KOPT-K1 (cell line): ENCODE results near the gene PTPN20.
"Not testable (repeated sequence)": the region's sequence is repeated elsewhere in the genome, so short reads cannot be mapped to it uniquely, and the experiment has no call there.

ENCODE experiments used
- H3K27ac ChIP-seq: fragments of 200-600 bp; sonication (generic); 2 replicates; pipeline ENCODE4 v1.5.1; 2016; ENCODE audit warnings: antibody characterized with exemption, mild to moderate bottlenecking, low read depth, low read length; ENCODE audit not compliant: poor library complexity, severe bottlenecking
- H3K36me3 ChIP-seq: fragments of 200-600 bp; sonication (generic); 2 replicates; pipeline ENCODE4 v1.5.1; 2017; ENCODE audit warnings: antibody characterized with exemption, mild to moderate bottlenecking, low read length, moderate library complexity; ENCODE audit not compliant: insufficient read depth
- H3K9me3 ChIP-seq: fragments of 200-600 bp; sonication (generic); 2 replicates; pipeline ENCODE4 v1.5.1; 2017; ENCODE audit warnings: antibody characterized with exemption, low read length, mild to moderate bottlenecking; ENCODE audit not compliant: insufficient read depth, poor library complexity, severe bottlenecking

The PTPN20 gene

GRCh38 chr10:46911144-46911876 lies at the start of gene PTPN20:
PTPN20 (plus strand) TSS chr10:46911428; CDS start chr10:46932500, 21,072 bp downstream.
- not testable (repeated sequence) for H3K9me3 ChIP-seq, H3K36me3 ChIP-seq, H3K27ac ChIP-seq

DNA sequence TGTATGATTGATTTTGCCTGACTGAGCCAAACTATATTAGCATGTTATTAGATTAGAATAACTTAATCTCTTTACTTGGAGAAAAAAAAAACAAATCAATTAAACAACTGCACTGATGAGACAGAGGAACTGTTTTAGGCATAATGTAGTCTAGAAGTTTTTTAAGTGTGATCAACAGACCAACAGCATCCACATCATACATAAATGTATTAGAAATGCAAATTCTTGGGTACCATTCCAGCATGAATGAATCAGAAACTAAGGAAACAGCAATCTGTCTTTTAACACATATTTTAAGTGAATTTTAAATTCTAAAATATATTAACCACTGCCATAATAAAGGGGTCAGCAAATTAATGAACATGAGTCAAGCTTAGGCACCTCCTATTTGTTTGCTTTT lies 41.5 kb upstream of the PTPN20 start:
- not testable (repeated sequence) for H3K9me3 ChIP-seq, H3K36me3 ChIP-seq, H3K27ac ChIP-seq

DNA sequence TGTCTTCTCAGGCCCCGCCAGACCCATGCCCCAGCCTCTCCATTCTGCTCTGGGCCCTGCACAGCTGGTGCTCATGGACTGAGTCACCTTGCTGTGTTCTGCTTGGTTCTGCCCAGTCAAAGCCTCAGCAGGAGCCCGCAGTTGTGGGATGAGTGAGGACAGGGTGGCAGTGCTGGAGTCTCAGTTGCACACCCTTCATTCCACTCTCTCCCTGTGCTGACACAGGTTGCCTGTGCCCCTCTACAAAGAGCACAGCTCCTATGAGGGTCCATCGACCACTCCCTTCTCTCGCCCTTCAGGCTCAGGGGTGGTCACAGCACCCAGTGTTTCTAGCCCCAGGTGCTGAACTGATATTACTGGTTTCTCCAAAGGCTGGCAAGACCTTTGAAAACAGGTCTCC lies 39.6 kb upstream of the PTPN20 start:
- H3K27ac ChIP-seq, H3K36me3 ChIP-seq, H3K9me3 ChIP-seq: not testable (repeated sequence)

DNA sequence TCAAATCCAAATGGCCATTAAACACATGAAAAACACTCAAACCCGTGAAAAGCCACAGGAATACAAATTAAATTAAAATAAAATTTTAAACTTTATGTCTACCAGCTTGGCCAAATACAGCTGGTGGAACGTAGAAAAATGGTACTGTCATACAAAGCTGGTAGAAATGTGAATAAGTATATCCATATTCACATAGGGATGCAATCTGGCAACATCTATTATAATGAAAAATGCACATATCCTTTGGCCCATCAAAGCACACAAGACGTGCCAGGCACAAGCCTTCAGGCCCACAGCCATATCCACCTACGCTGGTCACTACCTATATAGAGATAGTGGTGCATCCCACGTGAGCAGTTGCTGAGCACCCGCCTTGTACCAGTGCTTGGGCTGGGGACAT lies 35.9 kb upstream of the PTPN20 start:
- H3K27ac ChIP-seq, H3K36me3 ChIP-seq, H3K9me3 ChIP-seq: not testable (repeated sequence)

DNA sequence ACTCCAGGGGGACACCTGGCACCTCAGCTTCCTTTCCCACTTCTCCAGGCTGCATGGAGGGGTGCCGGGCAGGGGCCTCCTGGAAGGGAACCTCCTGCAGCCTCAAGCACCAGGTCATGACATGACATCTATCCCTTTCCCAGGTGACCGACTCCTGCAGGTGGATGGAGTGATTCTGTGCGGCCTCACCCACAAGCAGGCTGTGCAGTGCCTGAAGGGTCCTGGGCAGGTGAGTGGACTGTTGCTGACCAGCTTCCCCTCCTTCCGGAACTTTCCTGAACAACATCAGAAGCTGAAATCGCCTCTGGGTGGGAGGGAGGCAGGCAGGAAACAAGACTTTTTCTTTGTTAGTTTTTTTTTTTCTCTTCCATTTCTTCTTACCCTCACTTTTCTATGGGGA lies 34.5 kb upstream of the PTPN20 start:
- not testable (repeated sequence) for H3K9me3 ChIP-seq, H3K27ac ChIP-seq, H3K36me3 ChIP-seq

GRCh38 chr10:46878761-46879160 lies 32.5 kb upstream of the PTPN20 start:
- H3K9me3 ChIP-seq, H3K36me3 ChIP-seq, H3K27ac ChIP-seq: not testable (repeated sequence)

DNA sequence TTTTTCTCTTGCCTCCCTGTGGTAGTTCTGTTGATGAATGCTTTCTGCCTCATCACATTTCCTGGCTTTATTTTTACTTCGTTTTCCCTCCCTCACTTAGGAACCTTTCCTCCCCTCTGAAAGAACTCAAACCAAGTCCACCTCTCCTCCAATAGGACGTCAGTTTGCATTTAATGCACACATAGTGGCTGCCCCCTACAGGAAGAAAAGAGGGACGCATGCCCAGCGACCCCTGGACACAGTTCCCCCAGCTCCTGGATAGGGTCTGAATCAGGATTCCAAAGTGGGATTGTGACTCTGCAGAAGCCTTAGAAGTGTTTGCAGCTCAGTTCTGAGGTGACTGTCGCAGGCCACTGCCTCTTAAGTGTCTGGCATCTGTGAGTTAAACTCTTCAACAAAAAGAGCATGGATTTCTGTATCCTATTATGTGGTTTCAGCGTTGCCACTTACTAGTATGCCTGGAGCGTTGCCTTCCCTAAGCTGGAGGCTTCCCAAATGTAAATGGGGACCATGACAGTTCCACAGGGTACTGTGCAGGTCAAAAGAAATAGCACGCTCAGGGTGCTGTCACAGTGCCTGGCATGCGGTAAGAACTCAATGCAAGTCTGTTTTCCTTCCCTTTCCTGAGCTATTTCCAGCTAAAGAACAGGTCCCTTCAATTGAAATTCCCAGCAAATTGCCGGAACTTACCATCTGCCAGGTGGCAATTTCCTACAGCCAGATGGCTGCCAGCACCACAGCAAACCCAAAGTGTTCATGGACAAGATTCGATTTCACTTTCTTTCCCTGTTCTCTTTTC lies 20.2 kb upstream of the PTPN20 start:
- H3K36me3 ChIP-seq, H3K27ac ChIP-seq, H3K9me3 ChIP-seq: not testable (repeated sequence)

DNA sequence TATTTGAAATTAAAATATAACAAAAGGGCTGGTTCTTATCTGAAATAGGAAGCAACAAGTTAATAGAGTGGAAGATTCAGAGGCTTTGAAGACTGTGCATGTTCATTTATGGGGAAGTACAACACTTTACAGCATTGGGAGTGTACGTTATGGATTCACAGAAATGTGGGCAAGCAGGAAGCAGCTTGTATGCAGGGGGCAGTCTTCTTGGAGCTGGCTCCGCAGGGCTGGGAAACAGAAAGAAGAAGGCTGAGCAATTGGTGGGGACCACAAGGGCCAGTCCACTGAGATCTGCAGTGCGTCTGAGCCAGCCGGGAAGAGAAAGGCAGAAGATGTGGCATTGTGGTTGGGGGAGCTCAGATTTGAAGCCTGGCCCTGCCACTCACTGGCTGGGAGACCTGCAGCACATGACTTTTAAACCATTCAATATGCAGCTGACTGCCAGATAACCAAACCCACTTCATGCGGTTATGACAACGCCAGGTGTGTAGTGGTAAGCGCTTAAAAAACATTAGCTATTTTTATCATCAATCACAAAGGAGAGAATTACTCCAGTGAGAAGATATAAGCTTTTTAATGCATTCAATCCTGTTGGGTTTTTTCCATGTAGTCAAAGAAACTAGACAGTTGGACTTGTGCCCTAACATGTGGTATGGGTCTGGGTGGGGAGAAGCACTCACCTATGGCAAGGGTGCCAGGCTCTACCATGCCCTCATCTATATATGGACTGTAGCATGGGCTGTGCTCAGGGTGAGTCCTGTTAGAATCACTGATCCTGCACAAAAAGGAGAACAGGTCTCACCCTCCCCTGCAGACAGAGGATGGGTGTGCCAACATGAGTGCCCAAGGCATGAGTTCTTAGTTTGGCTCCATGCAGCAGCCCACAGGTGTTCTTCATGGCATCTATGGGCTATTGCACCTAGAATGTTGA lies 14.2 kb upstream of the PTPN20 start:
- not testable (repeated sequence) for H3K27ac ChIP-seq, H3K36me3 ChIP-seq, H3K9me3 ChIP-seq

DNA sequence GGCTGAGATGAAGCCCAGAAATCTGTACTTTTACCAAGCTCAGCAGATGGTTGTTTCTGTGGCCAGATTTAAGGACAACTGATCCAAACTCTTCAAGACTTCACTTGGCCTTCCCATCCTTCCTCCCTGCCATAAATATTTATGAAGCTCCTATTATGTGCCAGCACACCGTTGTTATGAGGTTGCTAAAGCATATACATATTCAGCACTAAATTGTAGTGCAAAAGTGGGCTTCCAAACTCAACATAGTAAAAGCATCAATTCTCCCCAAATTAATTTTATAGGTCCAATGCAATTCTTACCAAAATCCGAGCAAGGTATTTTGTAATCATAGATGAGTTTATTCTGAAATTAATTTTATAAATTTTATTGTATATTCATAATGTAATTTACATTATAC lies 10.0 kb upstream of the PTPN20 start:
- H3K27ac ChIP-seq, H3K36me3 ChIP-seq, H3K9me3 ChIP-seq: not testable (repeated sequence)

- H3K9me3 ChIP-seq, H3K27ac ChIP-seq, H3K36me3 ChIP-seq: not testable (repeated sequence)
These were observed 7.4 kb upstream of the PTPN20 start for GRCh38 chr10:46903874-46904273.

DNA sequence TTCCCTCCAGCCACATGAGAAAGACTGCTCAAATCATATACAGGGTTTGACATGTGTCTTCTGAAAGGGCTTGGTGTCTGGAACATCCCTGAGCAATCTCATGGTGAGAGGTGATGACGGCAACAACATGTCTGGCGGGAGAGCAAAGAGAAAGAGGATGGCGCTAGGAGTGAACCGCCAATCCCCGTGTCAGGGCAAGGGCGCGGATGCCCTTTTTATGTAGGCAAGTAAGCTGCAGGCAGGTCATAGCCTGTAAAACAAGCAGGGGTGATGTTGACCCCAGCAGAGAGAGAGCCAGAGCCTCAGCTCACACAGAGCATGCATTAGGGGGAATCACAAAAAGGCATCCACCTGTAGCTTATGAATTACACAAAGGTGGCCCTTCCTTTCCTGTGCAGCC lies 4.9 kb upstream of the PTPN20 start:
- not testable (repeated sequence) for H3K9me3 ChIP-seq, H3K36me3 ChIP-seq, H3K27ac ChIP-seq

DNA sequence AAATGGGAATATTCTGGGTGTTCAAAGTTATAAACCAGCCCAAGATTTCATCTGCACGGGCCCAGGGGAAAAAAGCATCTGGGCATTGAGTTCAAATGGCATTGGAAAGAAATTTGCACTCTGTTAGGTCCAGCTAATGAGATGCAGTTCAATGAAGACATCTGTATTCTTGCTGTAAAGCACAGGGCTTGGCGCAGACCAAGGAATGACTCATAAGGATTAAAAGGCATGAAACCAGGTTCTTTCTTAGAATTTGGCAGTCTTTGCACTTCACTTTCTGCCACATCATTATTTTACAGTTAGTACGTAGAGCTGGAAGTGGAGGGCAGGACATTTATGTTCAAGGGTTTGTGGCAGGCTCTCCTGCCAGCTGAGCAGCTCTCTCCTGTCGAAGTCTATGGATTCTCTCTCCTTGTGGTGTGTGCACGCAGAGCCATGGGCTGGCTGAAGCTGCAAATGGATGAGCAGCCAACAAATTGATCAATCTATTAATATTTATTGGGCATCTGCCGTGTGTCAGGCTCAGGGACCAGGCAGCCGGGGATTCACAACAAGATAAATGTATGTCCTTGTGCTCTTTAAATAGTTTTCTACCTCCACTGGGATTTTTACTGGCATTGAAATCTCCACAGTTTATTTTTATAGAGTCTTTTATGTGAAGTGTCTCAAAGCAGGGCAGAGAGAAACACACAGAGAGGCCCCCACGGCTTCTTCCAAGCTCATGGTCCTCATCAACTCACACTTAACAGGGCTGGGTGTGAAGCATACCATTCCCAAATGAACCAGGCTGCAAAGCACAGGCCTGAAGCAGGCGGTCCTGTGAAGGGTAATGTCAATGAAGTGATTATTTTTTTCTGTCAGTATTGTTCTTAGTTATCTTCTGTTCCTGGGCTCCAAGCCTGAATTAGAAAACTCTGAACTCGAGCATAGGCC lies 3.8 kb upstream of the PTPN20 start:
- H3K36me3 ChIP-seq, H3K27ac ChIP-seq, H3K9me3 ChIP-seq: not testable (repeated sequence)

- not testable (repeated sequence) for H3K27ac ChIP-seq, H3K9me3 ChIP-seq, H3K36me3 ChIP-seq
These were observed 11.3 kb downstream of the PTPN20 start for GRCh38 chr10:46922498-46922897.

- H3K9me3 ChIP-seq, H3K27ac ChIP-seq, H3K36me3 ChIP-seq: not testable (repeated sequence)
These were observed 13.9 kb downstream of the PTPN20 start for GRCh38 chr10:46925156-46925555.
